Breast epithelium (tissue), 4 donors: Measurements from ENCODE around the gene NME4. TPM values are rescaled to one million over a fixed set of nuclear protein-coding genes. Genes with fewer than 3 reads are reported as not detected.

Source experiments
- DNase-seq, 2 donors: peaks; one replicate each; pipeline ENCODE4 v3.0.0-alpha.2; 2019; ENCODE audit warnings: low spot score in 2 of 2
- H3K27ac ChIP-seq, 2 donors: fragments of 200-600 bp; sonication (generic) in 1 of 2; one replicate each; pipeline ENCODE4 v1.5.1; 2016 to 2019; ENCODE audit warnings: mild to moderate bottlenecking in 1 of 2
- H3K27me3 ChIP-seq, 2 donors: fragments of 200-600 bp; sonication (generic) in 1 of 2; one replicate each; pipeline versions ENCODE4 v1.5.1 to v1.6.0; 2017 to 2019; ENCODE audit warnings: control low read depth in 1 of 2, mild to moderate bottlenecking in 1 of 2
- H3K36me3 ChIP-seq: fragments of 200-600 bp; one replicate; pipeline ENCODE4 v1.5.1; 2019
- H3K4me1 ChIP-seq, 2 donors: fragments of 200-600 bp; sonication (generic); one replicate each; pipeline ENCODE4 v1.5.1; 2016 to 2019; ENCODE audit warnings: control low read depth in 1 of 2
- H3K4me3 ChIP-seq, 3 donors: fragments of 200-600 bp; sonication (generic); 1 replicate in 2 of 3; 2 replicates in 1 of 3; pipeline ENCODE4 v1.5.1; 2016 to 2019; ENCODE audit warnings: mild to moderate bottlenecking in 3 of 3, moderate library complexity in 2 of 3
- H3K9me3 ChIP-seq, 2 donors: fragments of 200-600 bp; sonication (generic) in 1 of 2; one replicate each; pipeline ENCODE4 v1.5.1; 2016 to 2019; ENCODE audit warnings: control low read depth in 1 of 2
- POLR2A ChIP-seq: fragments of 450-650 bp; IDR thresholded peaks from one replicate; pipeline ENCODE4 v1.6.1; 2016; ENCODE audit warnings: antibody characterized with exemption, mild to moderate bottlenecking, moderate library complexity
- POLR2AphosphoS5 ChIP-seq, 3 donors: sonication (generic); formaldehyde crosslinking; IDR thresholded peaks; one replicate each; pipeline ENCODE4 v1.6.1; 2017; ENCODE audit warnings: antibody characterized with exemption in 3 of 3
- intact Hi-C: fragments of 100-400 bp; cut with DNase I; formaldehyde crosslinking; loops from one replicate; pipeline ENCODE4 v1.15.1; 2023; ENCODE audit warnings: low total_unique reads
- total RNA-seq, 3 donors: library from RNA; depleted of rRNA; stranded (reverse); fragments of >200 nt; gene quantifications; one replicate each; pipeline ENCODE4 v1.1.0, GENCODE V29; 2016
- TF ChIP-seq, protein P1 (sequence below), 3 donors: fragments of 450-650 bp; IDR thresholded peaks; one replicate each; pipeline ENCODE4 v1.5.1; 2016 to 2017; ENCODE audit warnings: antibody characterized with exemption in 3 of 3, mild to moderate bottlenecking in 3 of 3, moderate library complexity in 3 of 3

NME4 gene
- total RNA-seq, 3 donors from 2014 or later = 46.5 to 118 (median 78.0) TPM

DNA sequence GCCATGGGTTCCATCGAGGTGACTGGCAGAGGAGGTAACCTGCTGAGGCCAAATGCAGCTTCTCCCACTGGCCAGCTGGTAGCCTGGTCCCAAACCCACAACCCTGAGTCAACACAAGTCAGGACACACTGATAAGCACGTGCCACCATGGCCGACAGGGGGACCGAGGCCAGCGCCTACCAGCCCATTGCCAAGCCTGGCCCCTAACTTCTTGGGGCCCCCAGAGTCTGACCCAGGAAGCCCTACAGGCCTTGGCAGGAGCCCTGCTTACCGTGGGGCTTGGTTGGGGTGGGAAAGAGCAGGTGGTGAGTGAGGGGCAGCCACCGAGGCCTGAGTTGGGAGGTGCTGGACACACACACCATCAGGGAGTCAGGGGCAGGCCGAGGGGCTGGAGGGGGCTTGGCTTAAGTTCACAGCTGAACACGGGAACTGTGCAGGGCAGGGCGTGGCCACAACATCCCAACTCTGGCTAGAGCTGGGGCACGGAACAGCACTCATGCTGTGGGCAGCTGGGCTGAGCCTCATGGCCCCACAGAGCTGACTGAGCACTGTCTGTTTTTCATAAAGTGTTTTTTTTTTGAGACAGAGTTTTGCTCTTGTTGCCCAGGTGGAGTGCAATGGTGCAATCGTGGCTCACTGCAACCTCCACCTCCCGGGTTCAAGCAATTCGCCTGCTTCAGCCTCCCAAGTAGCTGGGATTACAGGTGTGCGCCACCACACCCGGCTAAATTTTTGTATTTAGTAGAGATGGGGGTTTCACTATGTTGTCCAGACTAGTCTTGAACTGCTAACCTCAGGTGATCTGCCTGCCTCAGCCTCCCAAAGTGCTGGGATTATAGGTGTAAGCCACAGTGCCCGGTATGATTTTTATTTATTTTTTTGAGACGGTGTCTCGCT is 32.2 kb upstream of the NME4 start:
- no peak for TF ChIP-seq POLR2A
- no peak for TF ChIP-seq POLR2AphosphoS5 (IDR thresholded peaks at IDR 0.05)
- TF ChIP-seq, protein P1, sequence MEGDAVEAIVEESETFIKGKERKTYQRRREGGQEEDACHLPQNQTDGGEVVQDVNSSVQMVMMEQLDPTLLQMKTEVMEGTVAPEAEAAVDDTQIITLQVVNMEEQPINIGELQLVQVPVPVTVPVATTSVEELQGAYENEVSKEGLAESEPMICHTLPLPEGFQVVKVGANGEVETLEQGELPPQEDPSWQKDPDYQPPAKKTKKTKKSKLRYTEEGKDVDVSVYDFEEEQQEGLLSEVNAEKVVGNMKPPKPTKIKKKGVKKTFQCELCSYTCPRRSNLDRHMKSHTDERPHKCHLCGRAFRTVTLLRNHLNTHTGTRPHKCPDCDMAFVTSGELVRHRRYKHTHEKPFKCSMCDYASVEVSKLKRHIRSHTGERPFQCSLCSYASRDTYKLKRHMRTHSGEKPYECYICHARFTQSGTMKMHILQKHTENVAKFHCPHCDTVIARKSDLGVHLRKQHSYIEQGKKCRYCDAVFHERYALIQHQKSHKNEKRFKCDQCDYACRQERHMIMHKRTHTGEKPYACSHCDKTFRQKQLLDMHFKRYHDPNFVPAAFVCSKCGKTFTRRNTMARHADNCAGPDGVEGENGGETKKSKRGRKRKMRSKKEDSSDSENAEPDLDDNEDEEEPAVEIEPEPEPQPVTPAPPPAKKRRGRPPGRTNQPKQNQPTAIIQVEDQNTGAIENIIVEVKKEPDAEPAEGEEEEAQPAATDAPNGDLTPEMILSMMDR (IDR thresholded peaks at IDR 0.05) = no peak
- intact Hi-C loops = loop anchor here (5.0 kb wide), 1 partner anchor 258 kb away; no protein-coding TSS in a partner anchor
- Histone ChIP-seq H3K9me3 (no peaks in the 10 kb centered on the region), H3K27ac (no peak overlapping the region), H3K36me3 (peaks cover 7% of the 10 kb centered on the region), H3K4me1 (peaks cover 0 to 4% of the 10 kb centered on the region in 2 donors), H3K4me3 (no peak overlapping the region), H3K27me3 (peaks cover 0 to 12% of the 10 kb centered on the region in 2 donors)
- no peak for DNase-seq

DNA sequence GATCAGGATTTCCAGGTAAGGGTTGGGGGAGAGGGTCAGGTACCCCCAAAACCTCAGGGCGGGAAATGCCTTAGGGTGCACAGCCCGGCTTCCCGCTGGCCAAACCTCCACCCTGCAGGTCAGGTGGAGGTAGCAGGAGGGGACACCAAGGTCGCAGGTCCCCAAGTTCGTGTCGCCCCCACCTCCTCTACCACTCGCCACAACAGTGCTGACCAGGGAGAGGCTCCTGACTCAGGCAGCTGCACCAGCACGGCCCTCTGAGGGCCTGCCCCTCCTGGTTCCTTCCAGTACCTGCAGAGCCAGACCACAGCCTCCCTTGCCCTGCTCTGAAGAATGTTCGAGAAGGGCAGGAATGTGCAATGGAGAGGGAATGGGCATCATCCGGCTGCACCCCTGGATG is 30.5 kb upstream of the NME4 start:
- intact Hi-C loops = no loop called here
- no peak for DNase-seq

GRCh38 chr16:367333-367903 is 29.6 kb upstream of the NME4 start:
- Histone ChIP-seq H3K9me3 (no peaks in the 10 kb centered on the region), H3K27ac (no peak overlapping the region), H3K4me3 (no peak overlapping the region), H3K36me3 (peaks cover 7% of the 10 kb centered on the region), H3K4me1 (peaks cover 0 to 6% of the 10 kb centered on the region in 2 donors), H3K27me3 (peaks cover 0 to 12% of the 10 kb centered on the region in 2 donors)
- TF ChIP-seq, protein P1 (IDR thresholded peaks at IDR 0.05) = no peak
- no peak for TF ChIP-seq POLR2A
- no peak for TF ChIP-seq POLR2AphosphoS5 (IDR thresholded peaks at IDR 0.05)
- no peak for DNase-seq
- intact Hi-C loops = no loop called here

More for the DNA sequence above, 30.5 kb upstream of the NME4 start:
- Histone ChIP-seq H3K4me3 (no peak overlapping the region), H3K4me1 (peaks cover 0 to 6% of the 10 kb centered on the region in 2 donors), H3K9me3 (no peaks in the 10 kb centered on the region), H3K27ac (no peak overlapping the region), H3K27me3 (peaks cover 0 to 12% of the 10 kb centered on the region in 2 donors), H3K36me3 (peaks cover 7% of the 10 kb centered on the region)
- TF ChIP-seq, protein P1 (IDR thresholded peaks at IDR 0.05) = no peak
- TF ChIP-seq POLR2A (no peak), POLR2AphosphoS5 (IDR thresholded peaks at IDR 0.05) (no peak)

DNA sequence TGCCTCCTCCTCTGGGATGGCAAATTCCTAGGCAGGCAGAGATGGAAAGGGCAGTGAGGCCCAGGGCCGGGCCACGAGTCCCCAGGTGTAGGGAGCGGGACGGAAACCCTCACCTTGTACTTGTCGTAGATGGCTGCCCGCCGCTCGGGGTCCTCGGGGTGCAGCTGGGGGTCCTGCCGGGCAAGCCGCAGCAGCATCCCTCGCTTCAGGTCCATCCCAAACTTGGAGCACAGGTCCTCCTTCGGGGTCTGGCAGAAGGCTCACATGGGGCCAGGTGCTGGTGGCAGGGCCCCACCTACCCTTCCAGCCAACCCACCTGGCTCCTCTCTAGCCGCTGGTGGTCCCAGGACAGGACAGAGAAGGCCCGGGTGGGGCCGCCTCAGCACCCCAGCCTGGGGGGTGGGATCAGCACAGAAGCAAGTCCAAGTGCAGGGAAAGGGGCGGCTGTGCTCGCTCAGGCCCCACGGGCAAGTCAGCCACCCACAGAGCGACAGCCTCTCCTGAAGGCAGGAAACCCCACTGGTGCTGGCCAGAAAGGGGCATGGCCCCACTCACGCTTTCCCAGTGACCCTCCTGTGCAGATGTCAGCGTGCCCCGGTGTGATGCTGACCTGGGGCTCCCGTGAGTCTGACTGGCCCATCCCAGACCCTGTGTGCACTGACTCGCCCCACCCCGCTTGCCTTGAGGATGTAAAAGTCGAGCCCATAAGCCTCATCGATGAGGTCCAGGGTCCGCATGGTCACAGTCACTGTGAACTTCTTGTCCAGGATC is 28.4 kb upstream of the NME4 start:
- peaks cover 0 to 6% of the 10 kb centered on the region in 2 donors for H3K4me1 ChIP-seq
- peaks cover 0 to 4% of the 10 kb centered on the region in 2 donors for H3K27me3 ChIP-seq
- intact Hi-C loops = no loop called here
- TF ChIP-seq, protein P1 (IDR thresholded peaks at IDR 0.05) = no peak
- no peak for TF ChIP-seq POLR2AphosphoS5 (IDR thresholded peaks at IDR 0.05)
- TF ChIP-seq POLR2A = no peak
- no peak for DNase-seq
- no peaks in the 10 kb centered on the region for H3K9me3 ChIP-seq
- H3K27ac ChIP-seq = no peak overlapping the region
- peaks cover 7% of the 10 kb centered on the region for H3K36me3 ChIP-seq
- H3K4me3 ChIP-seq = no peak overlapping the region
